HL-60/S4 treated with retinoic acid at 250 ng/mL for 4 days and 3 days (cell line): ENCODE measurements around the gene NAA10.

Experiments
- in situ Hi-C: fragments of 300-500 bp; cut with MboI; formaldehyde crosslinking; loops from 2 replicates; pipeline ENCODE4 v1.7.0; 2022; ENCODE audit warnings: low sequenced_read_pairs

Gene NAA10

GRCh38 chrX:153911798-153912197 is 23.0 kb downstream of the NAA10 start:
- in situ Hi-C loops = no loop called here

- in situ Hi-C loops = no loop called here
These were observed 24.4 kb downstream of the NAA10 start for GRCh38 chrX:153910446-153910845.

- in situ Hi-C loops = no loop called here
These were observed 24.9 kb downstream of the NAA10 start for GRCh38 chrX:153909980-153910360.

- in situ Hi-C loops = no loop called here
These were observed 25.5 kb downstream of the NAA10 start for GRCh38 chrX:153909024-153909979.

- in situ Hi-C loops = no loop called here
These were observed 26.5 kb downstream of the NAA10 start for GRCh38 chrX:153908219-153908860.

- in situ Hi-C loops = no loop called here
These were observed 27.4 kb downstream of the NAA10 start for GRCh38 chrX:153907456-153907855.

GRCh38 chrX:153906126-153906917 is 28.5 kb downstream of the NAA10 start:
- in situ Hi-C loops = no loop called here

- in situ Hi-C loops = no loop called here
These were observed 29.2 kb downstream of the NAA10 start for GRCh38 chrX:153905481-153906095.

GRCh38 chrX:153903991-153904957 is 30.6 kb downstream of the NAA10 start, which contains the start of gene AVPR2:
AVPR2 (plus strand) TSS chrX:153904673; CDS start chrX:153905146, 473 bp downstream.
- in situ Hi-C loops = no loop called here

- in situ Hi-C loops = no loop called here
These were observed 31.4 kb downstream of the NAA10 start for GRCh38 chrX:153903238-153903980.

GRCh38 chrX:153902385-153902784 is 32.5 kb downstream of the NAA10 start:
- in situ Hi-C loops = no loop called here

GRCh38 chrX:153901753-153902140 is 33.1 kb downstream of the NAA10 start:
- in situ Hi-C loops = no loop called here

GRCh38 chrX:153900831-153901752 is 33.7 kb downstream of the NAA10 start:
- in situ Hi-C loops = no loop called here

GRCh38 chrX:153897899-153898298 is 36.9 kb downstream of the NAA10 start:
- in situ Hi-C loops = no loop called here

GRCh38 chrX:153889123-153889522 is 45.7 kb downstream of the NAA10 start:
- in situ Hi-C loops = no loop called here

- in situ Hi-C loops = no loop called here
These were observed 46.5 kb downstream of the NAA10 start for GRCh38 chrX:153888344-153888743.

GRCh38 chrX:153887385-153887784 is 47.5 kb downstream of the NAA10 start:
- in situ Hi-C loops = no loop called here

- in situ Hi-C loops = no loop called here
These were observed 47.9 kb downstream of the NAA10 start for GRCh38 chrX:153886915-153887314.
